CD14-positive monocyte (primary cell): ENCODE data around the gene CGB1. TPM values are rescaled to one million over a fixed set of nuclear protein-coding genes. Genes with fewer than 3 reads are reported as not detected.

Experiments
- DNase-seq, 3 donors: peaks; one replicate each; pipeline ENCODE4 v3.0.0-alpha.2; 2011 to 2022
- H2AFZ ChIP-seq: 2 replicates; pipeline ENCODE4 v1.6.0; 2012; ENCODE audit warnings: mild to moderate bottlenecking, low read depth, low read length, inconsistent platforms; ENCODE audit not compliant: insufficient read depth, poor library complexity, severe bottlenecking
- H3K27ac ChIP-seq, 2 donors: 1 replicate in 1 of 2; 2 replicates in 1 of 2; pipeline ENCODE4 v1.5.1; 2012 to 2013; ENCODE audit warnings: low read length in 2 of 2, control low read depth in 1 of 2, inconsistent platforms in 1 of 2, low read depth in 1 of 2, mild to moderate bottlenecking in 1 of 2
- H3K27me3 ChIP-seq, 2 donors: one replicate each; pipeline versions ENCODE4 v1.6.0 to v1.6.1; 2011 to 2013; ENCODE audit warnings: low read length in 2 of 2; ENCODE audit not compliant: control insufficient read depth in 2 of 2, insufficient read depth in 2 of 2
- H3K36me3 ChIP-seq, 2 donors: replicated peaks in 1 of 2; 1 replicate in 1 of 2; 2 replicates in 1 of 2; pipeline versions ENCODE4 v1.5.1 to v1.6.1; 2012 to 2013; ENCODE audit warnings: low read length in 2 of 2, control low read depth in 1 of 2, inconsistent platforms in 1 of 2, mild to moderate bottlenecking in 1 of 2; ENCODE audit not compliant: insufficient read depth in 2 of 2, control insufficient read depth in 1 of 2
- H3K4me1 ChIP-seq, 2 donors: 1 replicate in 1 of 2; 2 replicates in 1 of 2; pipeline versions ENCODE4 v1.5.1 to v1.6.1; 2012 to 2013; ENCODE audit warnings: low read length in 2 of 2, control low read depth in 1 of 2, inconsistent platforms in 1 of 2, mild to moderate bottlenecking in 1 of 2, moderate library complexity in 1 of 2; ENCODE audit not compliant: insufficient read depth in 2 of 2, control insufficient read depth in 1 of 2
- H3K4me2 ChIP-seq: replicated peaks from 2 replicates; pipeline ENCODE3; 2012; ENCODE audit warnings: low read length, moderate library complexity, mild to moderate bottlenecking; ENCODE audit not compliant: poor library complexity, severe bottlenecking; ENCODE audit errors: extremely low read depth
- H3K4me3 ChIP-seq, 3 experiments: fragments of 200-600 bp in 1 of 3; sonication (generic) in 1 of 3; replicated peaks in 1 of 3; 1 replicate in 2 of 3; 2 replicates in 1 of 3; pipeline ENCODE4 v1.5.1; 2011 to 2013; ENCODE audit warnings: low read length in 3 of 3, mild to moderate bottlenecking in 3 of 3, control low read depth in 2 of 3, low read depth in 2 of 3, inconsistent platforms in 1 of 3, moderate library complexity in 1 of 3
- H3K79me2 ChIP-seq: 2 replicates; pipeline ENCODE4 v1.6.0; 2012; ENCODE audit warnings: mild to moderate bottlenecking, control low read depth, inconsistent platforms, low read length, moderate library complexity; ENCODE audit not compliant: insufficient read depth
- H3K9ac ChIP-seq: 2 replicates; pipeline ENCODE4 v1.6.0; 2017; ENCODE audit warnings: low read length, mild to moderate bottlenecking; ENCODE audit not compliant: insufficient read depth, poor library complexity, severe bottlenecking
- H3K9me3 ChIP-seq, 2 donors: replicated peaks in 1 of 2; 1 replicate in 1 of 2; 2 replicates in 1 of 2; pipeline versions ENCODE4 v1.5.1 to v1.6.1; 2012 to 2013; ENCODE audit warnings: low read length in 2 of 2, control low read depth in 1 of 2; ENCODE audit not compliant: control insufficient read depth in 1 of 2, insufficient read depth in 1 of 2
- H4K20me1 ChIP-seq: 2 replicates; pipeline ENCODE4 v1.6.0; 2012; ENCODE audit warnings: mild to moderate bottlenecking, low read length, control low read depth, moderate library complexity; ENCODE audit not compliant: insufficient read depth
- H3K27ac Mint-ChIP-seq, 7 donors: one replicate each; pipeline ENCODE4 v1.8.0; 2020; ENCODE audit warnings: mild to moderate bottlenecking in 7 of 7, mixed read lengths in 7 of 7, moderate library complexity in 6 of 7, inconsistent platforms in 2 of 7
- H3K27me3 Mint-ChIP-seq, 3 donors: one replicate each; pipeline ENCODE4 v1.8.0; 2021 to 2022; ENCODE audit warnings: low read depth in 3 of 3, mild to moderate bottlenecking in 3 of 3, mixed read lengths in 3 of 3, moderate library complexity in 3 of 3, inconsistent platforms in 1 of 3
- H3K36me3 Mint-ChIP-seq, 2 donors: one replicate each; pipeline ENCODE4 v1.8.0; 2020; ENCODE audit warnings: mixed read lengths in 2 of 2, inconsistent platforms in 1 of 2, mild to moderate bottlenecking in 1 of 2
- H3K4me1 Mint-ChIP-seq: one replicate; pipeline ENCODE4 v1.8.0; 2020; ENCODE audit warnings: mild to moderate bottlenecking, mixed read lengths
- H3K4me3 Mint-ChIP-seq, 2 donors: one replicate each; pipeline ENCODE4 v1.8.0; 2020; ENCODE audit warnings: mild to moderate bottlenecking in 2 of 2, mixed read lengths in 2 of 2, moderate library complexity in 1 of 2
- H3K9me3 Mint-ChIP-seq, 7 donors: one replicate each; pipeline ENCODE4 v1.8.0; 2020 to 2022; ENCODE audit warnings: mixed read lengths in 7 of 7, mild to moderate bottlenecking in 6 of 7, moderate library complexity in 6 of 7, inconsistent platforms in 2 of 7
- WGBS: methylation state at CpG from one replicate; pipeline ENCODE4 v1.1.5; 2013; ENCODE audit warnings: missing lambda C conversion rate; ENCODE audit not compliant: insufficient coverage; 5-methylcytosine and 5-hydroxymethylcytosine counted together
- intact Hi-C, 2 donors: fragments of 100-400 bp; cut with micrococcal nuclease; formaldehyde crosslinking; loops; one replicate each; pipeline versions ENCODE4 v1.15.0 to v1.15.1; 2023
- polyA plus RNA-seq, 3 donors: library from polyadenylated mRNA; depleted of rRNA in 1 of 3; unstranded in 2 of 3; stranded (reverse) in 1 of 3; fragments of 300-500 nt in 2 of 3; fragments of >200 nt in 1 of 3; fragmentation: Illumina TruSeq in 2 of 3; gene quantifications; 1 replicate in 2 of 3; 2 replicates in 1 of 3; pipeline ENCODE4 v1.2.3, GENCODE V29; 2012 to 2021
- TF ChIP-seq, protein P1 (sequence below): fragments of 200-600 bp; IDR thresholded peaks from one replicate; pipeline ENCODE4 v1.8.0; 2022; ENCODE audit warnings: antibody characterized with exemption, mild to moderate bottlenecking

The CGB1 gene
- polyA plus RNA-seq, 3 donors, result not detected

GRCh38 chr19:48993175-48994034 is 43.3 kb downstream of the CGB1 start, which contains the start of the genes GYS1 and RUVBL2:
Gene GYS1, minus strand, starts transcription at chr19:48993309. Its CDS starts 197 bp downstream, at chr19:48993112.
Gene RUVBL2, plus strand, starts transcription at chr19:48993887. Its CDS starts 25 bp downstream, at chr19:48993912.
- H3K9me3 ChIP-seq, result no peaks in the 10 kb centered on the region
- H2AFZ ChIP-seq, result peak within 1 kb of the TSS; percentile 95
- H3K4me3 ChIP-seq, result peak within 1 kb of the TSS; percentile 78 to 98 (median 93)
- peaks cover 77% of the 10 kb centered on the region for H3K79me2 ChIP-seq
- H3K27me3 ChIP-seq, result no peaks in the 10 kb centered on the region
- Mint-ChIP-seq H3K27ac (peak within 1 kb of the TSS; percentile 91 to 99 (median 97)), H3K27me3 (peaks cover 0 to 3% (median 0%) of the 10 kb centered on the region in 3 donors), H3K9me3 (peaks cover 0 to 1% (median 0%) of the 10 kb centered on the region in 7 donors), H3K4me1 (peaks cover 26% of the 10 kb centered on the region), H3K36me3 (peaks cover 14 to 32% of the 10 kb centered on the region in 2 donors), H3K4me3 (peak within 1 kb of the TSS; percentile 92 to 94)
- H3K4me1 ChIP-seq, result peaks cover 25 to 40% of the 10 kb centered on the region in 2 donors
- H3K9ac ChIP-seq, result peak within 1 kb of the TSS; percentile 85
- peaks cover 13 to 21% of the 10 kb centered on the region in 2 donors for H3K36me3 ChIP-seq
- 0% methylated on average over 45 of the region's 56 CpGs for WGBS
- H3K27ac ChIP-seq, result peak within 1 kb of the TSS; percentile 86 to 94
- DNase-seq, result peak; percentile 98 to 100 (median 100)
- TF ChIP-seq, protein P1, sequence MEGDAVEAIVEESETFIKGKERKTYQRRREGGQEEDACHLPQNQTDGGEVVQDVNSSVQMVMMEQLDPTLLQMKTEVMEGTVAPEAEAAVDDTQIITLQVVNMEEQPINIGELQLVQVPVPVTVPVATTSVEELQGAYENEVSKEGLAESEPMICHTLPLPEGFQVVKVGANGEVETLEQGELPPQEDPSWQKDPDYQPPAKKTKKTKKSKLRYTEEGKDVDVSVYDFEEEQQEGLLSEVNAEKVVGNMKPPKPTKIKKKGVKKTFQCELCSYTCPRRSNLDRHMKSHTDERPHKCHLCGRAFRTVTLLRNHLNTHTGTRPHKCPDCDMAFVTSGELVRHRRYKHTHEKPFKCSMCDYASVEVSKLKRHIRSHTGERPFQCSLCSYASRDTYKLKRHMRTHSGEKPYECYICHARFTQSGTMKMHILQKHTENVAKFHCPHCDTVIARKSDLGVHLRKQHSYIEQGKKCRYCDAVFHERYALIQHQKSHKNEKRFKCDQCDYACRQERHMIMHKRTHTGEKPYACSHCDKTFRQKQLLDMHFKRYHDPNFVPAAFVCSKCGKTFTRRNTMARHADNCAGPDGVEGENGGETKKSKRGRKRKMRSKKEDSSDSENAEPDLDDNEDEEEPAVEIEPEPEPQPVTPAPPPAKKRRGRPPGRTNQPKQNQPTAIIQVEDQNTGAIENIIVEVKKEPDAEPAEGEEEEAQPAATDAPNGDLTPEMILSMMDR, result peak; percentile 99
- H3K4me2 ChIP-seq, result peak within 1 kb of the TSS; percentile 98
- H4K20me1 ChIP-seq, result peaks cover 8% of the 10 kb centered on the region
- intact Hi-C loops, result loop anchor here in 1 of 2 donors (10.0 kb wide), 1 partner anchor 669 kb away; the partner anchor contains the start of gene EMP3

- Mint-ChIP-seq H3K4me1 (peaks cover 26% of the 10 kb centered on the region), H3K9me3 (peaks cover 0 to 1% (median 0%) of the 10 kb centered on the region in 7 donors), H3K36me3 (peaks cover 20 to 39% of the 10 kb centered on the region in 2 donors)
These were observed 44.0 kb downstream of the CGB1 start for GRCh38 chr19:48992581-48993174.

More at GRCh38 chr19:48992581-48993174, 44.0 kb downstream of the CGB1 start:
- H3K9ac ChIP-seq, result peak overlapping the region; percentile 85
- intact Hi-C loops, result loop anchor here in 1 of 2 donors (10.0 kb wide), 1 partner anchor 668 kb away; the partner anchor contains the start of gene EMP3
- H4K20me1 ChIP-seq, result peaks cover 8% of the 10 kb centered on the region
- peak overlapping the region; percentile 92 to 94 for H3K4me3 Mint-ChIP-seq
- DNase-seq, result no peak
- TF ChIP-seq, protein P1, result no peak
- H3K4me2 ChIP-seq, result peak overlapping the region; percentile 98
- H3K4me3 ChIP-seq, result peak overlapping the region; percentile 78 to 98 (median 93)
- WGBS, result 0% methylated on average over 16 of the region's 20 CpGs
- H3K36me3 ChIP-seq, result peaks cover 18 to 27% of the 10 kb centered on the region in 2 donors
- no peaks in the 10 kb centered on the region for H3K9me3 ChIP-seq
- peak overlapping the region; percentile 91 to 99 (median 97) for H3K27ac Mint-ChIP-seq
- peaks cover 0 to 3% (median 0%) of the 10 kb centered on the region in 3 donors for H3K27me3 Mint-ChIP-seq
- peaks cover 71% of the 10 kb centered on the region for H3K79me2 ChIP-seq
- peak overlapping the region; percentile 95 for H2AFZ ChIP-seq
- H3K27me3 ChIP-seq, result no peaks in the 10 kb centered on the region
- peaks cover 25 to 40% of the 10 kb centered on the region in 2 donors for H3K4me1 ChIP-seq
- H3K27ac ChIP-seq, result peak overlapping the region; percentile 86 to 94
